ENCODE data around the gene ANKRD45.
"Not testable (repeated sequence)": the region's sequence is repeated elsewhere in the genome, so short reads cannot be mapped to it uniquely, and the experiment has no call there.

The ANKRD45 gene

DNA sequence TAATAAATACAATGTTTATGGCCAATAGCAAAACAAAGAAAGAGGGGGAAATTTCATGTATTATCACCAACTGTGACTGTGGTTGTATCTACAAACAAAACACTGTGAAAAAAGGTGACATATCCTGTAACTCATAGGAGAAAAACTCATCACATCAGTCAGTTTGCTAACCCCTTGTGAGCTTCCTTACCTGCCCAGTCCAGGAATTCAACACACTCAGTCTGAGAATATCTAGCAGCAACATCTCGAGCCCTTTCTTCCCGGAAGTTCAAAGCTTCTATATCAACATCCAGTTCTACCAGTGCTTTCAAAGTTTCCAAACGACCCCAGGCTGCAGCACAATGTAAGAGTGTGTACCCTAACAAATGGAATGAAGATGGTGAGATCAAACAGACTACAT is 23.0 kb downstream of the ANKRD45 start:
- in situ Hi-C loops (cut with HindIII; ENCODE audit: low sequenced_read_pairs), result no loop called here
- TF ChIP-seq, protein P1, sequence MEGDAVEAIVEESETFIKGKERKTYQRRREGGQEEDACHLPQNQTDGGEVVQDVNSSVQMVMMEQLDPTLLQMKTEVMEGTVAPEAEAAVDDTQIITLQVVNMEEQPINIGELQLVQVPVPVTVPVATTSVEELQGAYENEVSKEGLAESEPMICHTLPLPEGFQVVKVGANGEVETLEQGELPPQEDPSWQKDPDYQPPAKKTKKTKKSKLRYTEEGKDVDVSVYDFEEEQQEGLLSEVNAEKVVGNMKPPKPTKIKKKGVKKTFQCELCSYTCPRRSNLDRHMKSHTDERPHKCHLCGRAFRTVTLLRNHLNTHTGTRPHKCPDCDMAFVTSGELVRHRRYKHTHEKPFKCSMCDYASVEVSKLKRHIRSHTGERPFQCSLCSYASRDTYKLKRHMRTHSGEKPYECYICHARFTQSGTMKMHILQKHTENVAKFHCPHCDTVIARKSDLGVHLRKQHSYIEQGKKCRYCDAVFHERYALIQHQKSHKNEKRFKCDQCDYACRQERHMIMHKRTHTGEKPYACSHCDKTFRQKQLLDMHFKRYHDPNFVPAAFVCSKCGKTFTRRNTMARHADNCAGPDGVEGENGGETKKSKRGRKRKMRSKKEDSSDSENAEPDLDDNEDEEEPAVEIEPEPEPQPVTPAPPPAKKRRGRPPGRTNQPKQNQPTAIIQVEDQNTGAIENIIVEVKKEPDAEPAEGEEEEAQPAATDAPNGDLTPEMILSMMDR (IDR thresholded peaks at IDR 0.05; ENCODE audit: low read depth, low read length, missing control alignments), result no peak
- DNase-seq (ENCODE audit: low read depth), result no peak
- H3K4me3 ChIP-seq (ENCODE audit: low read depth, low read length), result no peak overlapping the region

DNA sequence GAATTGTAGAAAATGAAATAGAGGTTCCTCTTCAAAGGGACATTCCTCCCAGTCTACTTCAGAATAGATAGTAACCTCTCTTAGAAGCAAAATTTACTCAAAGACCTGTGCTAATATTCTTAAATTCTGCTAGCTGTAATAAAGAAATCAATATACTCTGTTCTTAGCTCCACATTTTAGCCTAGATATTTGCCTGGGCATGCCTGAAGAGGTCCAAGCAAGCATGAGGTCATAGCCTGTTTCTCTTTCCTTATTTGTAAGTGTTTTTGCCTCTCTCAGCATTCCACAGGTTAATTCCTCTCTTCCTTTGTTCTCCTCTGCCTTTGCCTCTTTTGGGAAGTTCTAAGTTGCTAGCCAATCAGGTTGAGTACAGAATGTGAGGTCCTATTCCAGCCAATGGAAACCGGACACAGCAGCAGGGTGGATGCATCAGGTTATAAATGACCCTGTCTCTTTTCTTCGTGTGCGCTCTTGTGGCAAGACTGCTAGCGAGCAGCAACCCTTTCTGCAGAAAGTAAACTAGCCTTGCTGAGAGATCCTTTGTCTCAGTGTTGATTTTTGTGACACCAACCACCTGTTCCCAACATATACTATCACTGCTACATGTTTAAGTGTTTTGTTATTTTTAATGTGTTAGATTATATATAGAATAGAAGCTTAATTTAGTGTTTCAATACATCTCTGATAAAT is 27.1 kb downstream of the ANKRD45 start:
- DNase-seq (ENCODE audit: low read depth); H3K4me3 ChIP-seq (ENCODE audit: low read depth, low read length); in situ Hi-C loops (cut with HindIII; ENCODE audit: low sequenced_read_pairs): not testable (repeated sequence)

DNA sequence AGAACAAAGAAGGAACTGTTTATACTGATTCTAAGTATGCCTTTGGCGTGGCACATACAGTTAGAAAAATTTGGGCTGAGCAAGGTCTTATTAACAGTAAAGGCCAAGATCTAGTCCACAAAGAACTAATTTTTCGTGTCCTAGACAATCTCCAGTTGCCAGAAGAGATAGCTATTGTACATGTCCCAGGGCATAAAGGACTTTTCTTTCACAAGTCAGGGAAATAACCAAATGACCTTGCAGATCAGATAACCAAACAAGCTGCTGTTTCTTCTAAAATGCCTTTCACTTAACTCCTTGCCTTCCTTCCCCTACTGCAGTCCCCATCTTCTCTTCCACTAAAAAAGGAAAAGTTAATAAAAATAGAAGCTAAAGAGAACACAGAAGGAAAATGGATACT is 30.5 kb downstream of the ANKRD45 start:
- no peak for DNase-seq (ENCODE audit: low read depth)
- in situ Hi-C loops (cut with HindIII; ENCODE audit: low sequenced_read_pairs), result no loop called here
- no peak overlapping the region for H3K4me3 ChIP-seq (ENCODE audit: low read depth, low read length)
- TF ChIP-seq, protein P1 (IDR thresholded peaks at IDR 0.05; ENCODE audit: low read depth, low read length, missing control alignments), result no peak

DNA sequence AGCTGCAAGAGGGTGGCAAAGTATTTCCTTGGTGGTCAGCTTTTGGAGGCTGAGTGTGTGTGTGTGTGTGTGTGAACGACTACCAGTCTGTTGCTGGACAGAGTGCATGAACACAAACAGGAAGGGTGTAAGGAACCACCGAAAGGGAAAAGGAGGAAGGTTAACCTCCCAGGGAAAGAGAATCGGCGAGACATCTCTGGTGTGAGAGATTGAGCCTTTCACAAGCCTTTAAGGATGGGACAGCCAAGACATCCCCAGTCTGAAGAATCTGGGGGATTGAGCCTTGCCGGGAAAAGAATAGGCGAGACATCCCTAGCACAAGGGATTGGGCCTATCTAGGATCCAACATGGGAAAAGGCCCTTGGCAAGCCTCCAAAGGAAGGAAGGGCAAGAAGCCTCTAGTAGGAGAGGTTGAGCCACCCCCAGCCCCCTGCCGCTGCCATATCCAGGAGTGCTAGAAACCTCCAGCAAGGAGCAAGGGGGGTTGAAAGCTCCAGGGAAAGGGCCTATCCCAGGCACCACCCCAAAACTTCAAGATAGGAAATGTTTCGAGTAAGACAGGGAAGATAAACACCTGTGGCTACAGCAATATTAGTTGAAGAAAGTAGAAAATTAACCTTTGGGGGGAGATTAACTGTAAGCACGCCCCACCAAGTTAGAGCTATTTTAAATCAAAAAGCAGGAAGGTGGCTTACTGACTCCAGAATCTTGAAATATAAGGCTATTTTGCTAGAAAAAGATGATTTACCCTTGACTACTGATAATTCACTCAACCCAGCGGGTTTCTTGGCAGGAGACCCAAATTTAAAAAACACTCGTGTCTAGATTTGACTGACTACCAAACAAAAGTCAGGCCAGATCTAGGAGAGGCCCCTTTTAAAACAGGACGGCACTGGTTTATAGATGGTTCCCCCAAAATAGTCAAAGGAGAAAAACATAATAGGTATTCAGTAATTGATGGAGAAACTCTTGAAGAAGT is 31.3 kb downstream of the ANKRD45 start:
- TF ChIP-seq, protein P1 (IDR thresholded peaks at IDR 0.05; ENCODE audit: low read depth, low read length, missing control alignments), result no peak
- no peak for DNase-seq (ENCODE audit: low read depth)
- in situ Hi-C loops (cut with HindIII; ENCODE audit: low sequenced_read_pairs), result no loop called here
- no peak overlapping the region for H3K4me3 ChIP-seq (ENCODE audit: low read depth, low read length)

DNA sequence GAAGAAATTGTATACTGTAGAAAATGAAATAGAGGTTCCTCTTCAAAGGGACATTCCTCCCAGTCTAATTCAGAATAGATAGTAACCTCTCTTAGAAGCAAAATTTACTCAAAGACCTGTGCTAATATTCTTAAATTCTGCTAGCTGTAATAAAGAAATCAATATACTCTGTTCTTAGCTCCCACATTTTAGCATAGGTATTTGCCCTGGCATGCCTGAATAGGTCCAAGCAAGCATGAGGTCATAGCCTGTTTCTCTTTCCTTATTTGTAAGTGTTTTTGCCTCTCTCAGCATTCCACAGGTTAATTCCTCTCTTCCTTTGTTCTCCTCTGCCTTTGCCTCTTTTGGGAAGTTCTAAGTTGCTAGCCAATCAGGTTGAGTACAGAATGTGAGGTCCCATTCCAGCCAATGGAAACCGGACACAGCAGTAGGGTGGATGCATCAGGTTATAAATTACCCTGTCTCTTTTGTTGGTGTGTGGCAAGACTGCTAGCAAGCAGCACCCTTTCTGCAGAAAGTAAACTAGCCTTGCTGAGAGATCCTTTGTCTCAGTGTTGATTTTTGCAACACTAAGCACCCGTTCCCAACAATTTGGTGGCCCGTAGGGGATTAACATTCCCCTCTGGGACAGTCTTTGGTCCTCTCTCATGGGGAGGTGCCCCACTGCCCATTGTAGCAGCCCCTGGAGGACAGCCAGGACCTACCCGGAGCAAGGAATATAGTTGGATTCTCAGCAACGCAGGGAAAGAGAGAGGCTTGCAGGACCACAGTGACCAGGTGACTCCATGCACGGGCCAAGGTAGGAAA is 32.2 kb downstream of the ANKRD45 start:
- DNase-seq (ENCODE audit: low read depth); in situ Hi-C loops (cut with HindIII; ENCODE audit: low sequenced_read_pairs); H3K4me3 ChIP-seq (ENCODE audit: low read depth, low read length): not testable (repeated sequence)

DNA sequence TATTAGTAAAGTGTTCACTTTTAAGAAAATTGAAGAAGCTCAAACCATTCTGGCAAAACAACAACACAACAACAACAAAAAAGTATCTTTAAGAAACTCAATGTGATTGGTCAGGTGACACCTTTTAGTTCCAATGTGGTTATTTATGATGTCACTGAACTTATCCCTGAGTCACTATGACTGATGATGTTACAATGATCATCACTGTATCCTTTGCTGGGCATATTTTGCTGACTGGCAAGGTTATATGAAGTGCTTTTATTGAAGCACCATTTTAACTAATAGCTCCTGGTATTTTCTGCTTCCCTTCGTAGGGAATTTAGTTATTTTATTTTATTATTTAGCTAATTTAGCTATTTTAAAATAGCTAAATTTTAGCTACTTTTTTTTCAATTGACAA is 34.5 kb downstream of the ANKRD45 start, which contains the start of gene TEX50:
Gene TEX50 (plus strand): TSS at position 223 of the 400 bp plus-strand sequence. CDS start 184 bp downstream, outside the sequence.
- TF ChIP-seq, protein P1 (IDR thresholded peaks at IDR 0.05; ENCODE audit: low read depth, low read length, missing control alignments), result no peak
- in situ Hi-C loops (cut with HindIII; ENCODE audit: low sequenced_read_pairs), result no loop called here
- no peak within 1 kb of the TSS for H3K4me3 ChIP-seq (ENCODE audit: low read depth, low read length)
- no peak for DNase-seq (ENCODE audit: low read depth)

DNA sequence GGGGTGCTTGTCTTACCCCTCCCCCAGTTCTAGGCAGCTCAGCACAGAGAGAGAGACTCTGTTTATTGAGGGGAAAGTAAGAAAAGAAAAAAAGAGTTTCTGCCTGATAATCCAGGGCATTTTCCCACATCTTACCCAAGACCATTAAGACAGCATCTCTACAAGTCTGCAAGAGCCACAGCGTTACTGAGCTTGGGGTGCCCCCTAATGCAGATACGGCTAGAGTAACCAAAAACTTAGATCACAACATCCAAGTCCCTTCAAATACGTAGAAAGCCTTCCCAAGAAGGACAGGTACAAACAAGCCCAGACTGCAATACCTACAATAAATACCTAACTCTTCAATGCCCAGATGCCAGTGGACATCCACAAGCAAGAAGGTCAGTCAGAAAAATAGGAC is 40.8 kb downstream of the ANKRD45 start:
- TF ChIP-seq, protein P1 (IDR thresholded peaks at IDR 0.05; ENCODE audit: low read depth, low read length, missing control alignments), result no peak

More for the DNA sequence above, 40.8 kb downstream of the ANKRD45 start:
- H3K4me3 ChIP-seq (ENCODE audit: low read depth, low read length), result no peak overlapping the region
- in situ Hi-C loops (cut with HindIII; ENCODE audit: low sequenced_read_pairs), result no loop called here
- no peak for DNase-seq (ENCODE audit: low read depth)
